ENCODE measurements around the gene SH3BP4.

- TF ChIP-seq CTCF (conservative IDR thresholded peaks at IDR 0.05 in 1 of 2, IDR thresholded peaks at IDR 0.05 in 1 of 2; ENCODE audit: extremely low read depth in 1 of 2, insufficient read depth in 1 of 2, low read depth in 1 of 2, low read length in 2 of 2) (no peak), EZH2 (IDR thresholded peaks at IDR 0.05; ENCODE audit: borderline replicate concordance, low read length) (no peak)
Observed at GRCh38 chr2:235004329-235004903, 52.6 kb downstream of the SH3BP4 start.

Measured in mammary epithelial cell (primary cell).